ENCODE results near the gene EXOC3L4.

- TF ChIP-seq CTCF (IDR thresholded peaks at IDR 0.05) (no peak), POLR2A (IDR thresholded peaks at IDR 0.05) (no peak)
These were observed 6.0 kb downstream of the EXOC3L4 start for GRCh38 chr14:103100281-103101121.

Measured in right lobe of liver (tissue), 4 donors.